Body of pancreas (tissue), 4 donors: ENCODE measurements around the gene TFIP11.

Experiments
- CTCF ChIP-seq, 7 experiments: fragments of 450-650 bp in 4 of 7; fragments of 200-600 bp in 3 of 7; sonication (generic) in 3 of 7; IDR thresholded peaks; one replicate each; pipeline ENCODE4 v1.5.1; 2016 to 2019; ENCODE audit warnings: antibody characterized with exemption in 7 of 7
- POLR2A ChIP-seq, 3 donors: fragments of 450-650 bp; IDR thresholded peaks; one replicate each; pipeline ENCODE4 v1.6.1; 2016; ENCODE audit warnings: antibody characterized with exemption in 3 of 3, mild to moderate bottlenecking in 2 of 3

- TF ChIP-seq CTCF (IDR thresholded peaks at IDR 0.05): no peak
- no peak for TF ChIP-seq POLR2A (IDR thresholded peaks at IDR 0.05)
Observed at GRCh38 chr22:26442086-26442756, 70.1 kb downstream of the TFIP11 start.
